Measurements from ENCODE around the gene NFILZ.

NFILZ gene

GRCh38 chr19:8678244-8678807 is 47.9 kb downstream of the NFILZ start:
- H3K9ac ChIP-seq (ENCODE audit: low read depth, low read length) = no peak overlapping the region
- H3K4me1 ChIP-seq (ENCODE audit: insufficient read depth, low read length) = no peaks in the 10 kb centered on the region
- no peaks in the 10 kb centered on the region for H3K9me3 ChIP-seq (ENCODE audit: insufficient read depth, low read length, severe bottlenecking)
- H3K36me3 ChIP-seq (ENCODE audit: insufficient read depth, low read length) = no peaks in the 10 kb centered on the region
- H3K79me2 ChIP-seq (ENCODE audit: insufficient read depth, low read length) = no peaks in the 10 kb centered on the region
- H4K20me1 ChIP-seq (ENCODE audit: insufficient read depth, low read length) = no peaks in the 10 kb centered on the region
- no peak overlapping the region for H2AFZ ChIP-seq (ENCODE audit: low read depth, low read length)
- H3K27ac ChIP-seq (ENCODE audit: low read length) = no peak overlapping the region
- H3K4me3 ChIP-seq (ENCODE audit: low read depth in 1 of 2, low read length in 2 of 2) = no peak overlapping the region
- no peaks in the 10 kb centered on the region for H3K27me3 ChIP-seq (ENCODE audit: insufficient read depth, low read length, poor library complexity)
- H3K4me2 ChIP-seq (ENCODE audit: insufficient read depth, low read length) = no peak overlapping the region
- TF ChIP-seq CTCF (IDR thresholded peaks at IDR 0.05; ENCODE audit: borderline replicate concordance, extremely low read depth, low read length, poor library complexity, severe bottlenecking) (no peak), EZH2 (IDR thresholded peaks at IDR 0.05; ENCODE audit: borderline replicate concordance, low read depth, low read length, severe bottlenecking) (no peak)
- no peak for DNase-seq
- ATAC-seq (ENCODE audit: insufficient read depth, low read depth) = no peak

All from DND-41 (cell line).